Loucy (cell line): Measurements from ENCODE around the gene FLOT1.

Experiments
- EZH2phosphoT487 ChIP-seq: fragments of 200-600 bp; IDR thresholded peaks from 2 replicates; pipeline ENCODE4 v1.6.1; 2018; ENCODE audit warnings: antibody characterized with exemption, mild to moderate bottlenecking, moderate library complexity, borderline replicate concordance
- TF ChIP-seq, protein P1 (sequence below): fragments of 200-600 bp; sonication (generic); conservative IDR thresholded peaks from 2 replicates; pipeline ENCODE4 v1.5.1; 2014; ENCODE audit warnings: mild to moderate bottlenecking, antibody characterized with exemption, low read length

DNA sequence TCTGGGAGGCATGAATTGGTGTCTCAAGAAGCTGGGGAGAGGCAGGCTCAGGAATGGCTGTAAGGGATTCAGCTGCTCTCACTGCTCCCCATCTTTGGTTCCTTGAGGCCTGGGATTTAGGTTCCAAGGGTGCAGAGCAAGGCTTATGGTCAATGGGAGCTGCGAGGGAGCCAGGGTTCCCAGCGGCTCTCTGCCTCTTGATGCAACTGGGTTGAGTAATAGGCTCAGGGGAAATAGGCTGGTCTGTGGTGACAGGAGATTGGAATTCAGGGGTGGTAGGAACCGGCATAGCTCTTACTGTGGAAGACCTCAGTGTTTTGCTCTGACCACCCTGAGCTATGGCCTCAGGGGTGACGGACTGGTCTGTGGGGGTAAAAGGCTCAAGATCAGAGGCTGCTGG is 38.7 kb downstream of the FLOT1 start:
- TF ChIP-seq, protein P1, sequence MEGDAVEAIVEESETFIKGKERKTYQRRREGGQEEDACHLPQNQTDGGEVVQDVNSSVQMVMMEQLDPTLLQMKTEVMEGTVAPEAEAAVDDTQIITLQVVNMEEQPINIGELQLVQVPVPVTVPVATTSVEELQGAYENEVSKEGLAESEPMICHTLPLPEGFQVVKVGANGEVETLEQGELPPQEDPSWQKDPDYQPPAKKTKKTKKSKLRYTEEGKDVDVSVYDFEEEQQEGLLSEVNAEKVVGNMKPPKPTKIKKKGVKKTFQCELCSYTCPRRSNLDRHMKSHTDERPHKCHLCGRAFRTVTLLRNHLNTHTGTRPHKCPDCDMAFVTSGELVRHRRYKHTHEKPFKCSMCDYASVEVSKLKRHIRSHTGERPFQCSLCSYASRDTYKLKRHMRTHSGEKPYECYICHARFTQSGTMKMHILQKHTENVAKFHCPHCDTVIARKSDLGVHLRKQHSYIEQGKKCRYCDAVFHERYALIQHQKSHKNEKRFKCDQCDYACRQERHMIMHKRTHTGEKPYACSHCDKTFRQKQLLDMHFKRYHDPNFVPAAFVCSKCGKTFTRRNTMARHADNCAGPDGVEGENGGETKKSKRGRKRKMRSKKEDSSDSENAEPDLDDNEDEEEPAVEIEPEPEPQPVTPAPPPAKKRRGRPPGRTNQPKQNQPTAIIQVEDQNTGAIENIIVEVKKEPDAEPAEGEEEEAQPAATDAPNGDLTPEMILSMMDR, result no peak
- TF ChIP-seq EZH2phosphoT487, result no peak
